Measurements from ENCODE around the gene NOTCH2.

NOTCH2 gene

GRCh38 chr1:119915517-119915916 is 153.9 kb downstream of the NOTCH2 start:
- H3K27ac ChIP-seq (ENCODE audit: low read depth, low read length), result no peak overlapping the region
- peaks cover 64% of the 10 kb centered on the region for H3K36me3 ChIP-seq (ENCODE audit: insufficient read depth, low read length)
- no peaks in the 10 kb centered on the region for H3K9me3 ChIP-seq (ENCODE audit: insufficient read depth, low read depth, low read length)
- H3K4me1 ChIP-seq (ENCODE audit: insufficient read depth, low read length), result 0 out of 2 replicates have a peak, but pooled peaks cover under 1% of the 10 kb centered on the region
- no peak overlapping the region for H3K4me3 ChIP-seq (ENCODE audit: low read length)
- no peaks in the 10 kb centered on the region for H3K27me3 ChIP-seq (ENCODE audit: insufficient read depth, low read length)
- H3K9ac ChIP-seq (ENCODE audit: low read depth, low read length), result no peak overlapping the region
- WGBS, result 95% methylated on average over 6 of the region's 6 CpGs

DNA sequence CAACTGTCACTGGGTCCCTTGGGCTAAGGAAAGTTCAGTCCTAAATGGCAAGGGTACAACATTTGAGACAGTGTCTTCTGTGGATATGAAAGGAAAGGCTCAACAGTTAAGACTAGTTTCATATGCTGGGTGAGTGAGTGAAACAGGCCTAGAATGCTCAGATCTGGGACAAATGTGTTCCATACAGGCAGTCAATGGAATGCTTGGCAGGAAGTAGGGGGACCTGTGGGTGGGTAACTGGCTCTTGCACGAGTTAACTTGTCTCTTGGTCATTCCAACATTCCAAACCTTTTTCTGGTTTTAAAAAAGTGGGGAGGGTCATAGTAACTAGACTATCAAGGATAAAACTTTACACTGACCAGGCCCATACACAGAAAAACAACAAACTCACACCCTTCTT is 155.4 kb downstream of the NOTCH2 start:
- no peak overlapping the region for H3K9ac ChIP-seq (ENCODE audit: low read depth, low read length)
- H3K4me1 ChIP-seq (ENCODE audit: insufficient read depth, low read length), result 0 out of 2 replicates have a peak, but pooled peaks cover 9% of the 10 kb centered on the region
- H3K27ac ChIP-seq (ENCODE audit: low read depth, low read length), result no peak overlapping the region
- WGBS, result no CpG with 5 or more reads among the region's 1 CpG
- peaks cover 51% of the 10 kb centered on the region for H3K36me3 ChIP-seq (ENCODE audit: insufficient read depth, low read length)
- H3K9me3 ChIP-seq (ENCODE audit: insufficient read depth, low read depth, low read length), result no peaks in the 10 kb centered on the region
- H3K27me3 ChIP-seq (ENCODE audit: insufficient read depth, low read length), result no peaks in the 10 kb centered on the region
- no peak overlapping the region for H3K4me3 ChIP-seq (ENCODE audit: low read length)

GRCh38 chr1:119912963-119913362 is 156.5 kb downstream of the NOTCH2 start:
- Histone ChIP-seq H3K9ac (ENCODE audit: low read depth, low read length) (no peak overlapping the region), H3K9me3 (ENCODE audit: insufficient read depth, low read depth, low read length) (no peaks in the 10 kb centered on the region), H3K36me3 (ENCODE audit: insufficient read depth, low read length) (peaks cover 40% of the 10 kb centered on the region), H3K4me3 (ENCODE audit: low read length) (no peak overlapping the region), H3K27ac (ENCODE audit: low read depth, low read length) (no peak overlapping the region), H3K4me1 (ENCODE audit: insufficient read depth, low read length) (0 out of 2 replicates have a peak, but pooled peaks cover 9% of the 10 kb centered on the region), H3K27me3 (ENCODE audit: insufficient read depth, low read length) (no peaks in the 10 kb centered on the region)
- 99% methylated on average over 3 of the region's 3 CpGs for WGBS

- H3K27ac ChIP-seq (ENCODE audit: low read depth, low read length), result no peak overlapping the region
- H3K36me3 ChIP-seq (ENCODE audit: insufficient read depth, low read length), result peaks cover 29% of the 10 kb centered on the region
- no peaks in the 10 kb centered on the region for H3K27me3 ChIP-seq (ENCODE audit: insufficient read depth, low read length)
- WGBS, result no CpG with 5 or more reads among the region's 2 CpGs
- no peak overlapping the region for H3K9ac ChIP-seq (ENCODE audit: low read depth, low read length)
- no peak overlapping the region for H3K4me3 ChIP-seq (ENCODE audit: low read length)
- 0 out of 2 replicates have a peak, but pooled peaks cover 9% of the 10 kb centered on the region for H3K4me1 ChIP-seq (ENCODE audit: insufficient read depth, low read length)
- H3K9me3 ChIP-seq (ENCODE audit: insufficient read depth, low read depth, low read length), result no peaks in the 10 kb centered on the region
These were observed 157.7 kb downstream of the NOTCH2 start for GRCh38 chr1:119911775-119912174.

- Histone ChIP-seq H3K9ac (ENCODE audit: low read depth, low read length) (no peak overlapping the region), H3K4me3 (ENCODE audit: low read length) (no peak overlapping the region), H3K36me3 (ENCODE audit: insufficient read depth, low read length) (peaks cover 18% of the 10 kb centered on the region), H3K27me3 (ENCODE audit: insufficient read depth, low read length) (no peaks in the 10 kb centered on the region), H3K27ac (ENCODE audit: low read depth, low read length) (no peak overlapping the region), H3K9me3 (ENCODE audit: insufficient read depth, low read depth, low read length) (no peaks in the 10 kb centered on the region), H3K4me1 (ENCODE audit: insufficient read depth, low read length) (0 out of 2 replicates have a peak, but pooled peaks cover 9% of the 10 kb centered on the region)
- 76% methylated on average over 4 of the region's 4 CpGs for WGBS
These were observed 158.8 kb downstream of the NOTCH2 start for GRCh38 chr1:119910618-119911017.

DNA sequence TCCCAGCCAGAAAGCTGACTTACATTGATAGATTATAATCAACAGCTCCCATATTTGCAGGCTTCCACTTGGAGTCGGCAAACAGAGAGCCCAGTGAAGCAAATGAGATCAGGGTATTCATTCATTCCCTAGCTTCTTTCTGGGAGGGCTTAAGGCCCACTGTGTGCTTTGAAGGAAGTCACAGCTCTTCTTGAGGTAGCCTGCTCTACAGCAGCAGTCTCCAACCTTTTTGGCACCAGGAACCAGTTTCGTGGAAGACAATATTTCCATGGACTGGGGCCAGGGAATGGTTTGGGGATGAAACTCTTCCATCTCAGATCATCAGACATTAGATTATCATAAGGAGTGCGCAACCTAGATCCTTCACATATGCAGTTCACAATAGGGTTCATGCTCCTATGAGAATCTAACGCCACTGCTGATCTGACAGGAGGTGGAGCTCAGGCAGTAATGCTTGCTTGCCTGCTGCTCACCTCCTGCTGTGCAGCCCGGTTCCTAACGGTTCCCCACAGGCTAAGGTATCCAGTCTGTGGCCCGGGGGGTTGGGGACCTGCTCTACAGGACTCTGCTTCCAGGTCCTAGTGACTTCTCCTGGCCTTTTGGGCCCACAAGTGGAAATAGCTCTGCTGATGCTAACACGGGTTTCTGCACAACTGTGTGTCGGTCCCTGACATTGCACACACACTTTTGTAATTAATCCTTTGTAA is 159.4 kb downstream of the NOTCH2 start:
- H3K27ac ChIP-seq (ENCODE audit: low read depth, low read length), result no peak overlapping the region
- no peaks in the 10 kb centered on the region for H3K27me3 ChIP-seq (ENCODE audit: insufficient read depth, low read length)
- WGBS, result 60% methylated on average over 9 of the region's 9 CpGs
- peaks cover 12% of the 10 kb centered on the region for H3K36me3 ChIP-seq (ENCODE audit: insufficient read depth, low read length)
- H3K4me3 ChIP-seq (ENCODE audit: low read length), result no peak overlapping the region
- no peak overlapping the region for H3K9ac ChIP-seq (ENCODE audit: low read depth, low read length)
- 0 out of 2 replicates have a peak, but pooled peaks cover 9% of the 10 kb centered on the region for H3K4me1 ChIP-seq (ENCODE audit: insufficient read depth, low read length)
- H3K9me3 ChIP-seq (ENCODE audit: insufficient read depth, low read depth, low read length), result no peaks in the 10 kb centered on the region

DNA sequence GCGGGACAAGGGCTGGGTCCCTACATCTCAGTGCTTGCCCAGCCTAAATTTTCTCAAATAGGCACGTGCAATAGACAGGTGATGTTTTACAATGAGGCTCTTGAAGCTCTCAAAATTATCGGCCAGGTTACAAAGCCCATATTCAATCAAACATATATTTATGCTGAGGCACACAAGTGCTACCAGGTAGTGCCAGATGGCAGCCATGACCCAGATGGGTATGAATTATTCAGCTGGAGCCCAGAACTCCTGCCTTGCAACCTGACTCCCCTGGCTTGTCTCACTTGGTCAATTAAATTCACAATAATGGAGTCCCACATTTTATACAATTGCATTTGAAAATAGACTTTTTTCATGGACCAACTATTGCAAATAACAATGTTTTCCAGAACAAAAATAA is 160.8 kb downstream of the NOTCH2 start:
- no peaks in the 10 kb centered on the region for H3K36me3 ChIP-seq (ENCODE audit: insufficient read depth, low read length)
- H3K4me1 ChIP-seq (ENCODE audit: insufficient read depth, low read length), result 0 out of 2 replicates have a peak, but pooled peaks cover 9% of the 10 kb centered on the region
- no peaks in the 10 kb centered on the region for H3K27me3 ChIP-seq (ENCODE audit: insufficient read depth, low read length)
- no peak overlapping the region for H3K27ac ChIP-seq (ENCODE audit: low read depth, low read length)
- no peak overlapping the region for H3K4me3 ChIP-seq (ENCODE audit: low read length)
- 90% methylated on average over 3 of the region's 3 CpGs for WGBS
- no peaks in the 10 kb centered on the region for H3K9me3 ChIP-seq (ENCODE audit: insufficient read depth, low read depth, low read length)
- H3K9ac ChIP-seq (ENCODE audit: low read depth, low read length), result no peak overlapping the region

DNA sequence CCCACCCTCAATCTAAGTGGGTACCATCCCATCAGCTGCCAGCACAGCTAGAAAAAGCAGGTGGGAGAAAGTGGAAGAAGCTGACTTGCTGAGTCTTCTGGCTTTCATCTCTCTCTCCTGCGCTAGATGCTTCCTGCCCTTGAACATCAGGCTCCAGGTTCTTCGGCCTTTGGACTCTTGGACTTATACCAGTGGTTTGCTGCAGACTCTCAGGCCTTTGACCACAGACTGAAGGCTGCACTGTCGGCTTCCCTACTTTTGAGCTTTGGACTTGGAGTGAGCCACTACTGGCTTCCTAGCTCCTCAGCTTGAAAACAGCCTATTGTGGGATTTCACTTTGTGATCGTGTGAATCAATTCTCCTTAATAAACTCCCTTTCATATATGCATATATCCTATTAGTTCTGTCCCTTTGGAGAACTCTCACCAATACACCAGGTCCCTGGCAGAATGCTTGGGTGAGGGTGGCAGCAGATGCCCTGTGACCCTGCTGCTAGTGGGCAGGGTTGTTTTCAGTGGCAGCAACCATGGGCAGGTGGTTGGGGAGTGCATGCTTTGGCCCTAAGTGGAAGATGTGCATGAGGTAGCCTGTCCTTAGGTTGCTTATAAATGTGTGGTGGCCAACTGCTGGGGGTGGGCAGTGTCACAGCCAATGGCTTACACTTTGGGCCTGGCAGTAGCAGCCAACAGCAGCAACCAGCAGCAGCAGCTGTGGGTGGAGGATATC is 162.4 kb downstream of the NOTCH2 start:
- WGBS, result 97% methylated on average over 4 of the region's 4 CpGs
- no peak overlapping the region for H3K9ac ChIP-seq (ENCODE audit: low read depth, low read length)

DNA sequence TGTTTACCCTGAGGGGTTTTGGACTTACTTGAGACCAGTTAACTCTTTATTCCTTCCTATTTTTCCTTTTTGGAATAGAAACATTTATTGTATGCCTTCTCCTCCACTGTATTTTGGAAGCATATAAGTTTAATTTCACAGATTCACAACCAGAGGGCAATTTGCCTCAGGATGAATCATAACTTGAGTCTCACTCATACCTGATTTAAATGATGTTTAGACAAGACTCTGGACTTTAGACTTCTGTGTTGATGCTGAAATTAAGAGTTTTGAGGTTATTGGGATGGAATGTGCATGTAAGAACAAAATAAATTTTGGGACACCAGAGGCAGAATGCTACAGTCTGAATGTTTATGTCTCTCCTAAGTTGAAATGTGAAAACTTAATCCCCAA is 166.0 kb downstream of the NOTCH2 start:
- H3K27me3 ChIP-seq (ENCODE audit: insufficient read depth, low read length), result no peaks in the 10 kb centered on the region
- H3K36me3 ChIP-seq (ENCODE audit: insufficient read depth, low read length), result no peaks in the 10 kb centered on the region
- no peak overlapping the region for H3K9ac ChIP-seq (ENCODE audit: low read depth, low read length)
- H3K27ac ChIP-seq (ENCODE audit: low read depth, low read length), result no peak overlapping the region
- no peak overlapping the region for H3K4me3 ChIP-seq (ENCODE audit: low read length)
- H3K4me1 ChIP-seq (ENCODE audit: insufficient read depth, low read length), result no peaks in the 10 kb centered on the region
- no peaks in the 10 kb centered on the region for H3K9me3 ChIP-seq (ENCODE audit: insufficient read depth, low read depth, low read length)

More for the DNA sequence above, 162.4 kb downstream of the NOTCH2 start:
- H3K4me3 ChIP-seq (ENCODE audit: low read length), result no peak overlapping the region
- H3K27ac ChIP-seq (ENCODE audit: low read depth, low read length), result no peak overlapping the region
- no peaks in the 10 kb centered on the region for H3K27me3 ChIP-seq (ENCODE audit: insufficient read depth, low read length)
- H3K9me3 ChIP-seq (ENCODE audit: insufficient read depth, low read depth, low read length), result no peaks in the 10 kb centered on the region
- 0 out of 2 replicates have a peak, but pooled peaks cover 9% of the 10 kb centered on the region for H3K4me1 ChIP-seq (ENCODE audit: insufficient read depth, low read length)
- no peaks in the 10 kb centered on the region for H3K36me3 ChIP-seq (ENCODE audit: insufficient read depth, low read length)

- WGBS, result 91% methylated on average over 4 of the region's 4 CpGs
- no peak overlapping the region for H3K4me3 ChIP-seq (ENCODE audit: low read length)
These were observed 166.6 kb downstream of the NOTCH2 start for GRCh38 chr1:119902775-119903442.

More at GRCh38 chr1:119902775-119903442, 166.6 kb downstream of the NOTCH2 start:
- no peaks in the 10 kb centered on the region for H3K4me1 ChIP-seq (ENCODE audit: insufficient read depth, low read length)
- no peak overlapping the region for H3K9ac ChIP-seq (ENCODE audit: low read depth, low read length)
- no peaks in the 10 kb centered on the region for H3K36me3 ChIP-seq (ENCODE audit: insufficient read depth, low read length)
- H3K27me3 ChIP-seq (ENCODE audit: insufficient read depth, low read length), result no peaks in the 10 kb centered on the region
- no peaks in the 10 kb centered on the region for H3K9me3 ChIP-seq (ENCODE audit: insufficient read depth, low read depth, low read length)
- no peak overlapping the region for H3K27ac ChIP-seq (ENCODE audit: low read depth, low read length)

All from HUES64 (cell line).